ENCODE data around the gene RRP15. TPM values are rescaled to one million over a fixed set of nuclear protein-coding genes. Genes with fewer than 3 reads are reported as not detected.
A peak's percentile ranks its signal among the peaks of the same experiment; 100 is the strongest.

RRP15 gene
- total RNA-seq, 4 donors from 2014 or later: 1.2 to 3.8 (median 2.0) TPM

- Histone ChIP-seq H3K4me3 (no peak overlapping the region), H3K36me3 (no peaks in the 10 kb centered on the region), H3K4me1 (peaks cover 0 to 46% (median 13%) of the 10 kb centered on the region in 4 donors), H3K27ac (peak overlapping the region; percentile 71 to 84 (median 78)), H3K27me3 (peaks cover 34% of the 10 kb centered on the region), H3K9me3 (no peaks in the 10 kb centered on the region)
- intact Hi-C loops (cut with DNase I; ENCODE audit: low total_unique reads): no loop called here
- 64 to 66% methylated on average over 7 of the region's 7 CpGs for WGBS, 2 donors (ENCODE audit: low coverage in 1 of 2)
- TF ChIP-seq POLR2A (IDR thresholded peaks at IDR 0.05) (no peak), POLR2AphosphoS5 (IDR thresholded peaks at IDR 0.05) (no peak), EP300 (IDR thresholded peaks at IDR 0.05; ENCODE audit: low read depth) (no peak), CTCF (IDR thresholded peaks at IDR 0.05) (no peak)
- in situ Hi-C loops (cut with MboI; ENCODE audit: low pct_ligation_motif_present in 1 of 4, low pct_unique_long_range_greater_than_20kb in 1 of 4, low sequenced_read_pairs in 3 of 4): no loop called here
- no peak for DNase-seq
Observed at GRCh38 chr1:218350035-218350525, 65.0 kb downstream of the RRP15 start.

- in situ Hi-C loops (cut with MboI; ENCODE audit: low pct_ligation_motif_present in 1 of 4, low pct_unique_long_range_greater_than_20kb in 1 of 4, low sequenced_read_pairs in 3 of 4) (no loop called here), intact Hi-C loops (cut with DNase I; ENCODE audit: low total_unique reads) (no loop called here)
- DNase-seq: no peak
- peak overlapping the region; percentile 67 to 84 (median 76) for H3K27ac ChIP-seq
- H3K4me3 ChIP-seq: peak overlapping the region in 1 of 4 donors; percentile 30
- 54 to 56% methylated on average over 2 of the region's 2 CpGs for WGBS, 2 donors (ENCODE audit: low coverage in 1 of 2)
- peaks cover 0 to 38% (median 9%) of the 10 kb centered on the region in 4 donors for H3K4me1 ChIP-seq
- H3K36me3 ChIP-seq: no peaks in the 10 kb centered on the region
- H3K9me3 ChIP-seq: no peaks in the 10 kb centered on the region
- peaks cover 27% of the 10 kb centered on the region for H3K27me3 ChIP-seq
- no peak for TF ChIP-seq CTCF (IDR thresholded peaks at IDR 0.05)
- no peak for TF ChIP-seq EP300 (IDR thresholded peaks at IDR 0.05; ENCODE audit: low read depth)
- no peak for TF ChIP-seq POLR2A (IDR thresholded peaks at IDR 0.05)
Observed at GRCh38 chr1:218350801-218351266, 65.7 kb downstream of the RRP15 start.

GRCh38 chr1:218351391-218352074, 66.4 kb downstream of the RRP15 start:
- 39 to 40% methylated on average over 9 to 10 of the region's 10 CpGs for WGBS, 2 donors (ENCODE audit: low coverage in 1 of 2)

GRCh38 chr1:218352075-218352438, 67.0 kb downstream of the RRP15 start:
- Histone ChIP-seq H3K9me3 (no peaks in the 10 kb centered on the region), H3K27me3 (peaks cover 14% of the 10 kb centered on the region), H3K4me3 (no peak overlapping the region), H3K27ac (peak overlapping the region in 3 of 4 donors; percentile 67 to 82 (median 71)), H3K36me3 (no peaks in the 10 kb centered on the region), H3K4me1 (peaks cover 0 to 27% (median 5%) of the 10 kb centered on the region in 4 donors)
- WGBS, 2 donors (ENCODE audit: low coverage in 1 of 2): 89% methylated on average over 1 to 8 of the region's 8 CpGs
- in situ Hi-C loops (cut with MboI; ENCODE audit: low pct_ligation_motif_present in 1 of 4, low pct_unique_long_range_greater_than_20kb in 1 of 4, low sequenced_read_pairs in 3 of 4) (no loop called here), intact Hi-C loops (cut with DNase I; ENCODE audit: low total_unique reads) (no loop called here)
- DNase-seq: no peak
- TF ChIP-seq CTCF (IDR thresholded peaks at IDR 0.05) (no peak), EP300 (IDR thresholded peaks at IDR 0.05; ENCODE audit: low read depth) (no peak), POLR2AphosphoS5 (IDR thresholded peaks at IDR 0.05) (no peak)

More at GRCh38 chr1:218351391-218352074, 66.4 kb downstream of the RRP15 start:
- DNase-seq: no peak
- no peaks in the 10 kb centered on the region for H3K9me3 ChIP-seq
- peaks cover 0 to 32% (median 6%) of the 10 kb centered on the region in 4 donors for H3K4me1 ChIP-seq
- peaks cover 20% of the 10 kb centered on the region for H3K27me3 ChIP-seq
- in situ Hi-C loops (cut with MboI; ENCODE audit: low pct_ligation_motif_present in 1 of 4, low pct_unique_long_range_greater_than_20kb in 1 of 4, low sequenced_read_pairs in 3 of 4): no loop called here
- TF ChIP-seq POLR2A (IDR thresholded peaks at IDR 0.05): no peak
- TF ChIP-seq CTCF (IDR thresholded peaks at IDR 0.05): peak; percentile 14 to 36 (median 18)
- no peak for TF ChIP-seq POLR2AphosphoS5 (IDR thresholded peaks at IDR 0.05)
- no peaks in the 10 kb centered on the region for H3K36me3 ChIP-seq
- intact Hi-C loops (cut with DNase I; ENCODE audit: low total_unique reads): no loop called here
- H3K4me3 ChIP-seq: peak overlapping the region in 1 of 4 donors; percentile 30
- peak overlapping the region; percentile 67 to 84 (median 76) for H3K27ac ChIP-seq

Data from transverse colon (tissue), 4 donors.